Measurements from ENCODE around the gene RAD21L1.

DNA sequence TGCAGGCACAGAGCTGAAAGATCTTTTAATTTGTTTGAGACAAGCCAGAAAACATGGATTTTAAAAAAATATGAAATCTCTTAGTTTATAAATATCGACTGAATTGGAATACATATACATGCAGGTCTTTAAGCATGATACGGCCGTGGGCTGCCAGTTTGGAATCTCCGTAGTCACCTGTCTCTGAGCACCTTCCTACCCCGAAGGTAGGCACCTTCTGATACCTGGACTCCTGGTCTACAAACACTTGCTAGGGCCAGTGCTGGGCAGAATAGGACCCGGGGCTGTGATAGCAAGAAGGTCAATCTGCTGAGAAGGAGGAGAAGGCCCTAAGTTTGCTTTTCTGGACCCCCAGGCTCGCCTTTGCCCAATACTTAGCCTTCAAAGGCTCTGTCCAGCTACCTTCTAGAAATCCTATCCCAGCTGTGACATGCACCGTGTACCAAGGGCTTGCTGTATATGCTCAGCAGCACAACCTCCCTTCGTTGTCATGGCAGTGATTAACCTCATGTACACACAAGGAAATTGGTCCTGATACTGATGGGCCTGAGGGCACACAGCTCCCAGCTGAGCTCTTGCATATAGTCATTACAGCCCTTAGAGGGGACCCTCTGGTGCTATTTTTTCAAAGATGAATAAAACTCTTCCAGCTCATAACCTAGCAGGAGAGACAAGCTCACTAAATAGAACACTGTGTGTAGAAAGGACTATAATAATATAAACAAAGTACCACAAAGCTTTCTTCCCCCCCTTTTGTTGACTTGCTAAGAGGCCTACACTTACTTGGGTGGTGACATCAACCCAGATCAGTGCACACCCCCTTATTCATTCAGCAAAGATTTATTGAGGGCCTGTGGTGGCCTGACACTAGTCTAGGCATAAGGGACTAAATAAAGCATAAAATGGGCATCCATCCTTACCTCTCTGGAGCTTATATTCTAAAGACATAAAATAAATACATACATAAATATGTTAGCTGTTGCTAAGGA is 58.0 kb downstream of the RAD21L1 start:
- TF ChIP-seq, protein P1, sequence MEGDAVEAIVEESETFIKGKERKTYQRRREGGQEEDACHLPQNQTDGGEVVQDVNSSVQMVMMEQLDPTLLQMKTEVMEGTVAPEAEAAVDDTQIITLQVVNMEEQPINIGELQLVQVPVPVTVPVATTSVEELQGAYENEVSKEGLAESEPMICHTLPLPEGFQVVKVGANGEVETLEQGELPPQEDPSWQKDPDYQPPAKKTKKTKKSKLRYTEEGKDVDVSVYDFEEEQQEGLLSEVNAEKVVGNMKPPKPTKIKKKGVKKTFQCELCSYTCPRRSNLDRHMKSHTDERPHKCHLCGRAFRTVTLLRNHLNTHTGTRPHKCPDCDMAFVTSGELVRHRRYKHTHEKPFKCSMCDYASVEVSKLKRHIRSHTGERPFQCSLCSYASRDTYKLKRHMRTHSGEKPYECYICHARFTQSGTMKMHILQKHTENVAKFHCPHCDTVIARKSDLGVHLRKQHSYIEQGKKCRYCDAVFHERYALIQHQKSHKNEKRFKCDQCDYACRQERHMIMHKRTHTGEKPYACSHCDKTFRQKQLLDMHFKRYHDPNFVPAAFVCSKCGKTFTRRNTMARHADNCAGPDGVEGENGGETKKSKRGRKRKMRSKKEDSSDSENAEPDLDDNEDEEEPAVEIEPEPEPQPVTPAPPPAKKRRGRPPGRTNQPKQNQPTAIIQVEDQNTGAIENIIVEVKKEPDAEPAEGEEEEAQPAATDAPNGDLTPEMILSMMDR (IDR thresholded peaks at IDR 0.05; ENCODE audit: low read depth, low read length, poor library complexity, severe bottlenecking): no peak
- no peak for TF ChIP-seq EZH2phosphoT487 (IDR thresholded peaks at IDR 0.05; ENCODE audit: borderline replicate concordance, low read length)

Measured in DOHH2 (cell line).